Stimulated activated CD4-positive, alpha-beta T cell treated with anti-CD3 and anti-CD28 coated beads, TNF-alpha, amount 100 ng/mL, for 24 hours (primary cell): ENCODE measurements around the gene CACNG3.
"Not testable (repeated sequence)": the region's sequence is repeated elsewhere in the genome, so short reads cannot be mapped to it uniquely, and the experiment has no call there.

ENCODE experiments used
- DNase-seq, 3 experiments: peaks; one replicate each; pipeline ENCODE4 v3.0.0-alpha.2; 2020; ENCODE audit warnings: low read depth in 3 of 3

CACNG3 gene

DNA sequence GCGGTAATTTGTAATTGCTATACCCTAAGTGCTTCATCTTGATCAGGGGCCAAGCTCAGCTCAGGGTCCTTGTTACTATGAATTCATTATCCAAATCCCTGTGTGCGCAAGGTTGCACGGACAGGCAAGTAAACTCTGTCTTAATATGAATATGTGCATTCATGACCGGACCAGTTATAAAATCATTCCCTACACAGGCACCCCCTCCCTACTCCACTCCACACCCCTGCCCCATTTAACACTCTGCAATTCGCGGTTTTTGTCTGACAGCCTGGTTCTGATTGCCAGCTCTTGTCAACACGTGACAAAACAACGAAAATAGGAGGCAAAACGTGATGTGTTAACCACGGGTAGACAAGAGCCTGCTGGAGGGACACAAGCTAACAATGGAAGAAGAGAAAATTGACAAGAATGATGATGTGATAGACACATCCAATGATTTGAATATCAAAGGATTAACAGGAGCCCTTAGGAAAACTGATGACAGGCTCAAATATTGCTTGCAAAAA lies 76.5 kb downstream of the CACNG3 start:
- DNase-seq = no peak

DNA sequence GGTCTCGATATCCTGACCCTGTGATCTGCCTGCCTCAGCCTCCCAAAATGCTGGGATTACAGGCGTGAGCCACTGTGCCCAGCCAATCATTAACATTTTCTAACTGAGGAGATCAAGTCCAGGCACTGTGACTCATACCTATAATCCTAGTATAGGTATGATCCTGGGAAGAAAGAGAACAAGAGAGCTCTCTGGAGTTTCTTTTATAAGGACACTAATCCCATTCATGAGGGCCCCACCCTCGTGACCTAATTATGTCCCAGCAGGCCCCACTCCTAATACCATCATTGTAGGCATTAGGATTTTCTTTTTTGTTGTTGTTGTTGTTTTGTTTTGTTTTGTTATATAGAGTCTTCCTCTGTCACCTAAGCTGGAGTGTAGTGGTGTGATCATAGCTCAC lies 80.4 kb downstream of the CACNG3 start:
- DNase-seq = no peak

DNA sequence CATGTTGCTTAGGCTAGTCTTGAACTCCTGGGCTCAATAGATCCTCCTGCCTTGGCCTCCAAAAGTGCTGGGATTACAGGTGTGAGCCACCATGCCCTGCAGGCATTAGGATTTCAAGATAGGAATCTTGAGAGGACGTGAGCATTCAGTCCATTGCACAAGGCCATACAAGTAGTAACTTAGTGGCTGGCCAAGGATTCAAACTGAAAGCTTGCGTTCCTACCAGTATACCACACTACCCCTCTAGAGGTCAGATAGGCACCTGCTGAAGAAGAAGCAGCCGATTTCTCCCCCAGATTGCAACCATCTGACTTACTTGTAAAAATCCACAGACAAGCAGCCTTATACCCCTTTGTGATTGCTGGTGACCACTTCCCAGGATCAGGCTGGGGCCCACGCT lies 80.9 kb downstream of the CACNG3 start:
- DNase-seq = no peak

DNA sequence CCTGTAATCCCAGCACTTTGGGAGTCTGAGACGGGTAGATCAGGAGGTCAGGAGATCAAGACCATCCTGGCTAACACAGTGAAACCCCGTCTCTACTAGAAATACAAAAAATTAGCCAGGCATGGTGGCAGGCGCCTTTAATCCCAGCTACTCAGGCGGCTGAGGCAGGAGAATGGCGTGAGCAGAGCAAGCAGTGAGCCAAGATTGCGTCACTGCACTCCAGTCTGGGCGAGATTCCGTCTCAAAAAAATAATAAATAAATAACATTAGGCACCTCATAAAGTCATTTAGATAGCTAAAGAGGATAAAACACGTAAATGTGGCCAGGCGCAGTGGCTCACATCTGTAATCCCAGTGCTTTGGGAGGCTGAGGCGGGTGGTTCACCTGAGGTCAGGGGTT lies 87.7 kb downstream of the CACNG3 start:
- DNase-seq = not testable (repeated sequence)

DNA sequence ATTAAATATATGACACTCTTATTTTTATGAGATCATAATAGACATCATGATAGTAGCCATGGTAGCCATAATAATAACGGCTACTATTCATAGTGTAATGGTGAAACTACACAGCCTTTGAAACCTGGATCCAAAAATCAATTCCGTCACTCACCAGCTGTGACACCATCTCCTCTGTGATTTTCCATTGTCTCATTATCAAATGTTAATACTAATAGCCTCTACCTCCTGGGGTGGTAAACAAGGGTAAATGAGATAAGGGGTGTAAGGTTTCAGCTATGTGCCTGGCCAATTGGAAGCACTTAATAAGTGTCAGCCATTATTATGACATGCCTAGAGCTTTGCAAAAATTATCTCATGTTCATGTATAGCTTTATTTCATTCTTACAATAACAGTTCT lies 88.6 kb downstream of the CACNG3 start:
- DNase-seq = no peak

DNA sequence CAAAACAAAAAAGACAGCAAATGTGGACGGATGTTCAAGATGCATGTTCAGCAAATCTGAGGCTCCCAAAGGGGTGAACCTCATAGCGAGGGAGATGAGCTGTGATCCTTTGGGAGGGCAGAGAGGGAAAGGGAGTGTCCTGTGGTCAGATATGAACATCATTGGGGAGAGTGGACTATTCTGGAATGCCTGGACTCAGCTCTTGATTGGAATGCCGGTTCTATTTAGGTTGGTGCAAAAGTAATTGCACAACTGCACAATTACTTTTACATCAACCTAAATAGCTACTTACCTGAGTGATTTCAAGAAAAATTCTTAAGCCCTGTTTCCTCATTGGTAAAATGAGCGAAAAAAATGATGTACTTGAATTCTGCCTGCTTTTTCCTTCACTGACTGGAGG lies 89.6 kb downstream of the CACNG3 start:
- no peak for DNase-seq

DNA sequence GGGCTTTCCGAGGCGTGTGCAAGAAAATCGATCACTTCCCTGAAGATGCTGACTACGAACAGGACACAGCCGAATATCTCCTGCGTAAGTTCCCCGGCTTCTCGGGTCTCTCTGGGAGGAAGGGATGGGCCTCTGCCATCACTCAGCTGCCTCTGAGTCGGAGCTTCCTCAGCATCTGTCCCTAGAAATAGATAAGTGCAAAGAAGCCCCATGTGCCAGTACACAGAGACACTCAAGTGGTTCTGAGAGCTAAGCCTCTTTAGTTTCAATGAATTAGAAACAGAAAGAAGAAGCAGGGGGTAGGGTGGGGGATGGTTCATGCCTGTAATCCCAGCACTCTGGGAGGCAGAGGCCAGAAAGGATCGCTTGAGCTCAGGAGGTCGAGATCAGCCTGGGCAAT lies 90.6 kb downstream of the CACNG3 start:
- no peak for DNase-seq

DNA sequence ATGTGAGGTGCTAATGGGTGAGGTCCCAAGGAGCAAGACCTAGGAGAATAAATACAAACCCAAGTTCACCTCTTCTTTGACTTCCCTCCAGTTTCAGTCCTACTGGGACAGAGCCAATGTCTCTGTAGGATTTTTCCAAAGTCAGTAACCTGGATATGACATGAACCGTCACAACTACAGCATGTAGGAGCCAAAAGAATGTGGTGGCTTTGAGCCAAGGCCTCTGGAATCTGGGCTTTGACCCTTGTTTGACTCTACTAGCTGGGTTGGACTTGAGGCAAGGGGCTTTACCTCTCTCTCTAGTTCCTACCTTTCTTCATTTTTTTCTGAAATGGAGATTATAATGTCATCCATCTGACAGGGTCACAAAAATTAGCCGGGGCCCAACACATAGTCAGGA lies 91.4 kb downstream of the CACNG3 start:
- no peak for DNase-seq

DNA sequence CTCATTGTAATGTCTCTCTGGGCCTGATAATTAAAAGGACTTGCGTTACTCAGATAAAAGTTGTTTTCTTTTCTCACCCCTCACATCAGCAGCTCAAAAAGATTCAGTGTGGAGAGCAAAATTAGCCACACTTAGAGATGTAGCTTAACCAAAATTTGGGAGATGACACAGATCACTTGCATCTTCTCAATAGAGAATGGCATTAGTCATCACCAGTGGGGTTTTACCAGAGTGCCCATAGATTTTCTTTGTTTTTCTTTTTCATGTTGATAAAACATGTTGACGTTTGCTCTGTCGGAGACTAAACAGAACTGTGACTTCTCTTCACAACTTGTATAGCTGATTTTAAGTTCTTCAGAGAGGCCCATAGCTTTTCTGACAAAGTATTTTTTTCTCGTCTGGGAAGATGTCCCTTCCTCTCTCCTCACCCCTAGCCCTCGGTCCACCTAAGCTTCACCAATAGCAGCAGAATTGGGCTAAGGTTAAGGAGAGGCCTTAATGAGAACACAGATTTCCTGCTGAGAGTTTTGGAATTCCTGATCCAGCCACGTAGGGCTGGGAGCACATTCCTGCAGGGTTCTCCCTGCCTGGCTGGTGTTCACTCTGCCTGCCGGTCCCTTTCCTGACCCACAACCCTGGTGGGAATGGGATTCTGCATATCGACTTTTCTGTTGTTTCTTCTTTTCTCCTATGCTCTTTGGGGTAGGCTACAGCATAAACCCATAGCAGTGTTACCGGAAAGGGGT lies 92.6 kb downstream of the CACNG3 start:
- no peak for DNase-seq

DNA sequence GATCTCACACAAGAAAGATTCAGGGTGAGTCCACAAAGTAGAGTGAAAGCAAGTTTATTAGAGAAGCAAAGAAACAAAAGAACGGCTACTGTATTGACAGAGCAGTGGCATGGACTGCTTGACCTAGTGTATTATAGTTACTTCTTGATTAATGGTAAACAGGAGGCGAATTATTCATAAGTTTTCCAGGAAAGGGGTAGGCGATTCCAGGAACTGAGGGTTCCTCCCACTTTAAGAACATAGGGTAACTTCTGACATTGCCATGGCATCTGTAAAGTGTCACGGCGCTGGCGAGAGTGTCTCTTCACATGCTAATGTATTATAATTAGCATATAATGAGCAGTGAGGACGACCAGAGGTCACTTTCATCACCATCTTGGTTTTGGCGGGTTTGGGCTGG lies 93.2 kb downstream of the CACNG3 start:
- DNase-seq = no peak

DNA sequence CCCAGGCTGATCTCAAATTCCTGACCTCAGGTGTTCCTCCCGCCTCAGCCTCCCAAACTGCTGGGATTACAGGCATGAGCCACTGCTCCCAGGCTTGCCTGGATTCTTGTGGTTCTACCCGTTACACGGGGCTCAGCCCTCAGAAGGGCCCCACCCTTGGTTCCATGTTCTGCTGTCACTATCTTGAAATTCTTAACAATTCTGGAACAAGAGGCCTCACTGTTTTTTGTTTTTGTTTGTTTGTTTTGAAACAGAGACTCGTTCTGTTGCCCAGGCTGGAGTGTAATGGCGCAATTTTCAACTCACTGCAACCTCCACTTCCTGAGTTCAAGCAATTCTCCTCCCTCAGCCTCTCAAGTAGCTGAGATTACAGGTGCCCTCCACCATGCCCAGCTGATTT lies 96.6 kb downstream of the CACNG3 start:
- DNase-seq = no peak

DNA sequence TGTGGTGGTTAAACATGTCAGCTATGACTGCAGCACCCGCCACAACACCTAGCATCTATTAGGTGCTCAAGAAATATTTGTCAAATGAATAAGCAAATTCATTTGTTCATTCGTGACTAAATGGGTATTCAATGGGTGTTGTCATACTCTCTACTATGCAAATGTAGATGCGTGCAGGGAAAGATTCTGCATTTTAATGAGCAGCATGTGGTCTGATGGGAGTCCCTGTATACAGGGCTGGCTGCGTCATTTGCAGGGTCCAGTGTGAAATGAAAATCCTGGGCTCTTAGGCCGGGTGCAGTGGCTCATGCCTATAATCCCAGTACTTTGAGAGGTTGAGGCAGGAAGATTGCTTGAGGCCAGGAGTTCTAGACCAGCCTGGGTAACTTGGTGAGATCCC lies 97.5 kb downstream of the CACNG3 start:
- DNase-seq = no peak

DNA sequence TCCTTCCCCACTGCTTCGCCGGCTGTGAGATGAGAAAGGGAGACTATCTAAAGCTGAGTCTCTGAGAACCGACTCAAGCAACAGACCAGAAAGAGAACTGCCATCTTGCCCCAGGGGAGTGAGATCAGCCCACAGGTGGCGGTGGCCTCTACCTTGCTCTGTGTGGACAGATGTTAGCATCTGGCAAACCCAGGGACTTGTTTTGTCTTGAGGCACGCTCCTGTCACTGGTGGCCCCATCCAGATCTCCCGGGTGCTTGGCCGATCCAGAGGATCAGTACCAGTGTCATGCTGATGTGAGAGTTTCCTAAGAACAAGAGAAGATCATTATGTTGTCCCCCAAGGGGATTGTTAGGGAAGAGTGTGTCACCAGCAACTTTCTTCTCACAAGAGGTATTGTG lies 101.4 kb downstream of the CACNG3 start:
- no peak for DNase-seq

DNA sequence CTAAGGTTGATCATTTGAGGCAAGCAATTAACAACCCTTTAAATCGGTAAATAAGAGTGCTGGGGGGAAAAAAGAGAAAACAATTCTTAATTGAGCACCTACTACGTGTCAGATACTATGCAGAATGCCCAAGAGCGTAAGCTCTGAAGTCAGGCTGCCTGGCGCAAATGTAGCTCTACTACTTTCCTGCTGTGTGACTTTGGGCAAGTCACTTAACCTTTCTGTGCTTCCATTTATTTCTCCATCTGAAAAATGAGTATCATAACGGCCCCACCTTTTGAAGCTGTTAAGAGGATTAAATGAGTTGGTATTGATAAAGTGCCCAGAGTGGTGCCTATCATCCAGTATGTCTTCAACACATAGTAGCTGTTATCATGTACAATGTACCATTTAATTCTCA lies 102.0 kb downstream of the CACNG3 start:
- DNase-seq = no peak

DNA sequence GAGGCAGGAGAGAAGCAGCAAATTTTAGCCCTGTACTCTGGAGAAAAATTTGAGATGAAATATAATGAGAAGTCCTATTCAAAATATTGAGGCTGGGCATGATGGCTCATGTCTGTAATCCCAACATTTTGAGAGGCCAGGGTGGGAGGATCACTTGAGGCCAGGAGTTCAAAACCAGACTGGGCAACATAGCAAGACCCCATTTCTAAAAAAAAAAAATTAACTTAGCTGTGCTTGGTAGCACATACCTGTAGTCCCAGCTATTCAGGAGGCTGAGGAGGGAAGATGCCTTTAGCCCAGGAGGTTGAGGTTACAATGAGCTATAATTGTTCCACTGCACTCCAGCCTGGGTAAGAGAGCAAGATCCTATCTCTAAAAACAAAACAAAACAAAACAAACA lies 103.4 kb downstream of the CACNG3 start:
- DNase-seq = no peak

DNA sequence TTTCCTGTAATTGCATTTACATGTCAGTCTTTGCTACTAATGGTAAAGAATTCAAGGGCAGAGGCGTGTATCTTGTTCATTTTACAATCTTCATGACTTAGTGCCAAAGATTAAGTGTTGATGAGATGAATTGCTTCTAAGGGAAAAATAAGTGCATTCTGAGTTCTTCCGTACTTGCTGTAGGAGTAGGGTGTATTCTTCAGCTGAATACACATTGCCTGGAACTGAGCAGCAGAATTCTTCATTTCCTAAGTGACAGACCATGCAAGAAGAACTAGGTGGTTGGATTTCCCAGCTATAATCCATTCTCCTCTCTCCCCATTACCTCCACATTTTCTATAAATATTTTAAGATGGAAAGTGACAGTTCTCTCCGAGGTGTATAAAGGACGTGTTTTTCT lies 104.8 kb downstream of the CACNG3 start:
- no peak for DNase-seq

DNA sequence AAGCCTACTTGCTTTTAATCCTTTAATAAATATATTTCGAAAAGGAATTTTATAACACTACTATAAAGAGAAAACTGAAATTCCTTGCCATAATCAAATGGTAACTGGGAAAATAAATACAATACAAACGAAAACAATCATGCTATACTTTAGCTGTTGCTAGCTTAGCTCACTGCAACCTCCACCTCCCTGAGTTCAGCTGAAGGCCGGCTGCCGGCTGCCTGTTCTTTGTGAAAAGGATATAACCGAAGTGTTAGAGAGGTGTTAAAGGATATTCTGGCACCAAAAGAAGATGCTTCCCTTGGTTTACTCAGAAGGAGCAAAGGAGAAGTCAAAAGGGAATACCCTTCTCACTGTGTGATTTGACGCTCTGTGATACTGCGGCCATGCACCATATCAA lies 108.5 kb downstream of the CACNG3 start:
- DNase-seq = no peak

DNA sequence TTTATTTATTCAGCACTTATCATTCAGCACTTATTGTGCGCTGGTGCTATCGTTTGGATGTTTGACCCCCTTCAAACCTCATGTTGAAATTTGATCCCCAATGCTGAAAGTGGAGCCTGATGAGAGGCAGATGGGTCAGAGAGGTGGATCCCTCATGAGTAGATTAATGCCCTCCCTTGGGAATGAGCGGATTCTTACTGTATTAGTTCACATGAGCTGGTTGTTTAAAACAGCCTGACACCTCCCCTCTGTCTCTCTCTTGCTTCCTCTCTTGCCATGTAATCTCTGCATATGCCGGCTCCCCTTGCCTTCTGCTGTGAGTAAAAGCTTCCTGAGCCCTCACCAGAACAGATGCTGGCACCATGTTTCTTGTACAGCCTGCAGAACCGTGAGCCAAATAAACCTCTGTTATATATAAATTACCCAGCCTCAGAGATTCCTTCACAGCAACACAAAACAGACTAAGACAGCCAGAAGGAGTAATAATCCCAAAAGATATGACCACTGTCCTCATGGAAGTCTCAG lies 111.1 kb downstream of the CACNG3 start:
- DNase-seq = no peak

DNA sequence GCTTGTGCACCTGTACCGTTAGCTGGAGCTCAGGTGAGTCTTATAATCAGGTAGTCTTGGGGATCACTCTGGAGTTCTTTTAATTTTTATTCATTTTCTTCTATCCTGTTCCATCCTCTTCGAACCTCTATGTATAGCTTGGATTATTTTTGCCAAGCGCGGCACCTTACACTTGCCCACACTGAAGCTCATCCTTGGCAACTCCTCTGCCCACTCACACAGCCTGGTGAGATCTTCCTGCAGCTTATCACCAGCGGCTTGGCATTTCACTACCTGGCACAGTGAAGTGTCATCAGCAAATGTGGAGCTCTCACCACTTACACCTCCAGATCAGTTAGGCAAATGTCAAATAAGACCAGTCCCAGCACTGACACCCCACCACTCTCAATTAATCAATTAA lies 116.7 kb downstream of the CACNG3 start:
- no peak for DNase-seq

DNA sequence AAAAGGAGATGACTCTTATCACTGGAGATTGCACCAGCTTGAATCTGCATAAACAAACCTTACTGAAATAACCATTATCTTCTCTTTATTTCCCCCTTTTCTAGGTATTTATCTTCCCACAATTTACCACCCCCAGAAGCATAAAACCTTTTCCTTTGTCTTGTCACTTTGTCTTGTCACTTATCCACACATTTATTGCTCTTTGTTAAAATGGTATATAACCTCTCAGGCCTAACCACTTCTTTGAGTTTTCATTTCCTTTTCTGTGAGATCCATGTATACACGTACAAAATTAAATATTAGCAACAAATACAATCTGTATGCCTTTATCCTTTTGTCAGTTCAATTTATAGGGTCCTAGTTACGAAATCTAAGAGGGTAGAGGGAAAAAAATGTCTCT lies 122.9 kb downstream of the CACNG3 start:
- DNase-seq = no peak

DNA sequence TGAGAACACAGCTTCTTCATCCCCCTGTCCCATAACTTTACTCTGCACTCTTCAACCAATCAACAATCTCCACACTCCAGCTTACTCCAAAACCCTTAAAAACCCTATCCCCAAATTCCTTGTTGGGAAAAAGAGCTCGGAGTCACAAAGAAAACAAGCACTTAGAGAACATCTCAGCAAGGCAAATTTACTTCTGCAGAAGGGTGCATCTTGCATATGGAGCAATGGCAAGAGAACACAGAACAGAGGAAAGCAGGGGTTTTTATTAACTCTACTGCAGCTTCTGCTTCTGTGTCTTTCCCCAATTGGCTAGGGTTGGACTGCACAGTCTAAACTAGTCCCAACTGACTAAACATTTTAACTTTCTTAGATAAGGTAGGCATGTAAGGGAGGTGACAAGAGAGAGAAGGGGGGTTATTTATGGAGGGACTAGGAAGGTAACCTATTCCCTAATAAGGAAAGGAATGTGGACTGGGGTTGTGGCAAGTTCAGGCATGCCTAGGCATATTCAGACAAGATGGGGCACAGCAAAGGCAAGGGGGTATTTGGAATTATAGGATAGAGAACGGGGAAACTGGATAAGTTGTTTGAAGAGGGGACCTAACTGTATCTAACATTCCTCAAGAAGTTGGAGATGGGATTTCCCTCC lies 125.5 kb downstream of the CACNG3 start:
- DNase-seq = no peak

DNA sequence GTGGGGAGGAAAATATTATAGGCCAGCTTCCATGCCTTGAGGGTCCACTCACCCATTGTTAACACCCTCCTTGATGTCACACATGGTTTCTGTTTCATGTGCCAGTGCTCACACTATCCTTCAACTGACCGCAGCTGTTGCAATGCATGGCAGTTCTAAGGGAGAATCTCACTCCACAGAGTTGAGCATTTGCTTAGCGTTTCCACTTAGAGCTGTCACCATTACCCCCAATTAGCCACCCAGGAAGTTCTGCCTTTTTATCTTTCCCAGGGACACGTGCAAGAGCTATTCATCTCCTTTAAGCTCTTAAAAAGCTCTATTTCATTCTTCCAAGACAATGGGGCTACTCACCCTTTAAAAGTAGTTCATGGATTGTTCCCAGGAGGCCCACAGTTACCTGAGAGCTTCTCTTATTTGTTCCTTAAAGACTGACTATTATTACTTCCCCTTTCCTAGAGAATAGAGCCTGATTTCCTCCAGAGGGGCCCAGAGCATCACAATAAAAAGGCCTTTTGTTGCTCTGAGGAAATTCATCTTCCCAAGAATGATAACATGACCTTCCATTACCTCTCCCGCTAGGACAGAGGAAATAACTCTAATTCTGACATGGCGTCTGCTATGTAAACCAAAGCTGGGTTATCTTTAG lies 126.8 kb downstream of the CACNG3 start:
- no peak for DNase-seq

DNA sequence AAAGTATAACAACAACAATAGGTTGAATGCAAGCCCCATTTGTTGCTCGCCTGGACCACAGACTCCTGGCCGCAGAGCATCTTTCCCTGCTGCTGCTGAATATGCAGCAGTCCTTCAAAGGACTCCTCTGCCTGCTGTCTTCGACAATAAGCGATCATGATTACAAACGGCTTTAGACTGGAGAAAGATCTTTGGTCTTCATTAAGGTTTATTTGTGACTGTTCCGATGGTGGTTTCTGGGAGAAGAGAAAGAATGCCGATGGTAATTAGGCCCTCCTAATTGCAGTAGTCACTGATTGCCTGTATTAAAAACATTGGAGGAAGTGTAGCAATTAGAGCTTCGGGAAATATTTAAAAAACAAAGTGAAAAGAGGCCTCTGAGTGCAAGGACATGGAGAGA lies 138.2 kb downstream of the CACNG3 start:
- no peak for DNase-seq
